Loucy (cell line): ENCODE measurements around the gene CCDC110.

Source experiments
- EZH2phosphoT487 ChIP-seq: fragments of 200-600 bp; IDR thresholded peaks from 2 replicates; pipeline ENCODE4 v1.6.1; 2018; ENCODE audit warnings: antibody characterized with exemption, mild to moderate bottlenecking, moderate library complexity, borderline replicate concordance
- TF ChIP-seq, protein P1 (sequence below): fragments of 200-600 bp; sonication (generic); conservative IDR thresholded peaks from 2 replicates; pipeline ENCODE4 v1.5.1; 2014; ENCODE audit warnings: mild to moderate bottlenecking, antibody characterized with exemption, low read length

DNA sequence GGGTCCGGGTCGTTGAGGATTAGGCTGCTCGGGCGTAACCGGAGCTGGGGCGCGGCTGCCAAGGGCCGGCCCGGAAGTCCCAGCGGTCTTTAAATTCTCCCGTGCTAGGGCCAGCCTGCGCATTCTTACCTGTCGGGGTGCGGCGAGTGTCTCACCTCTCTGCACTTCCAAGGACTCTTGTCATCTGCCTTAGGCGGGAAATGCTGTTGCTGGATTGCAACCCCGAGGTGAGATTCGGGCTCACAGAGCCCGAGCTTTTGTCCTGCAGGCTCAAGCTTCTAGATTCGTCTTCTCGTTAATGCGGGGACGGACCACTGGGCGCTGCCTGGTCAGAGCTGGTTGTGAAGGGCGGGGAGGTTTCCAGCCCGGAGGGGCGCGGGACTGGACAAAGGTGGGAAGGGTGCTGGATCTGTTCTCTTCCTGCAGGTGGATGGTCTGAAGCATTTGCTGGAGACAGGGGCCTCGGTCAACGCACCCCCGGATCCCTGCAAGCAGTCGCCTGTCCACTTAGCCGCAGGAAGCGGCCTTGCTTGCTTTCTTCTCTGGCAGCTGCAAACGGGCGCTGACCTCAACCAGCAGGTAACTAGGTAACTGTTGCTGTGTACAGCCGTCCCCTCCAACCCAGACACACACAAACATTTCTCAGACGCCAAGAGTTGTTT, 74.7 kb downstream of the CCDC110 start, which contains the start of gene ANKRD37:
- TF ChIP-seq, protein P1, sequence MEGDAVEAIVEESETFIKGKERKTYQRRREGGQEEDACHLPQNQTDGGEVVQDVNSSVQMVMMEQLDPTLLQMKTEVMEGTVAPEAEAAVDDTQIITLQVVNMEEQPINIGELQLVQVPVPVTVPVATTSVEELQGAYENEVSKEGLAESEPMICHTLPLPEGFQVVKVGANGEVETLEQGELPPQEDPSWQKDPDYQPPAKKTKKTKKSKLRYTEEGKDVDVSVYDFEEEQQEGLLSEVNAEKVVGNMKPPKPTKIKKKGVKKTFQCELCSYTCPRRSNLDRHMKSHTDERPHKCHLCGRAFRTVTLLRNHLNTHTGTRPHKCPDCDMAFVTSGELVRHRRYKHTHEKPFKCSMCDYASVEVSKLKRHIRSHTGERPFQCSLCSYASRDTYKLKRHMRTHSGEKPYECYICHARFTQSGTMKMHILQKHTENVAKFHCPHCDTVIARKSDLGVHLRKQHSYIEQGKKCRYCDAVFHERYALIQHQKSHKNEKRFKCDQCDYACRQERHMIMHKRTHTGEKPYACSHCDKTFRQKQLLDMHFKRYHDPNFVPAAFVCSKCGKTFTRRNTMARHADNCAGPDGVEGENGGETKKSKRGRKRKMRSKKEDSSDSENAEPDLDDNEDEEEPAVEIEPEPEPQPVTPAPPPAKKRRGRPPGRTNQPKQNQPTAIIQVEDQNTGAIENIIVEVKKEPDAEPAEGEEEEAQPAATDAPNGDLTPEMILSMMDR, result no peak
- TF ChIP-seq EZH2phosphoT487, result no peak
